HG03139 (cell line): ENCODE data around the gene PHF8.

ENCODE experiments used
- ATAC-seq: cut with Tn5 transposase; IDR thresholded peaks from one replicate; pipeline ENCODE4 v1.9.1; 2021; ENCODE audit not compliant: unreplicated experiment

The PHF8 gene

GRCh38 chrX:54024350-54024749 lies 19.9 kb downstream of the PHF8 start:
- ATAC-seq: no peak

- no peak for ATAC-seq
Observed at GRCh38 chrX:54012830-54013500, 31.3 kb downstream of the PHF8 start.

- no peak for ATAC-seq
Observed at GRCh38 chrX:54007682-54008081, 36.6 kb downstream of the PHF8 start.

- no peak for ATAC-seq
Observed at GRCh38 chrX:53997724-53998123, 46.5 kb downstream of the PHF8 start.

GRCh38 chrX:53992589-53992988 lies 51.7 kb downstream of the PHF8 start:
- no peak for ATAC-seq

- no peak for ATAC-seq
Observed at GRCh38 chrX:53990171-53990570, 54.1 kb downstream of the PHF8 start.

- no peak for ATAC-seq
Observed at GRCh38 chrX:53984895-53985294, 59.4 kb downstream of the PHF8 start.

GRCh38 chrX:53974529-53974928 lies 69.7 kb downstream of the PHF8 start:
- ATAC-seq: no peak

- no peak for ATAC-seq
Observed at GRCh38 chrX:53969540-53969939, 74.7 kb downstream of the PHF8 start.

- ATAC-seq: no peak
Observed at GRCh38 chrX:53950130-53950733, 94.0 kb downstream of the PHF8 start.

- no peak for ATAC-seq
Observed at GRCh38 chrX:53940180-53940579, 104.1 kb downstream of the PHF8 start.

GRCh38 chrX:53939127-53939526 lies 105.1 kb downstream of the PHF8 start:
- ATAC-seq: no peak

GRCh38 chrX:53930515-53931380 lies 113.5 kb downstream of the PHF8 start:
- no peak for ATAC-seq

- no peak for ATAC-seq
Observed at GRCh38 chrX:53926030-53926429, 118.2 kb downstream of the PHF8 start.

- ATAC-seq: no peak
Observed at GRCh38 chrX:53918702-53919101, 125.6 kb downstream of the PHF8 start.

- ATAC-seq: no peak
Observed at GRCh38 chrX:53900623-53901022, 143.7 kb downstream of the PHF8 start.

GRCh38 chrX:53895270-53895669 lies 149.0 kb downstream of the PHF8 start:
- no peak for ATAC-seq
